Measurements from ENCODE around the gene IL1F10.

IL1F10 gene

GRCh38 chr2:113103277-113103676, 35.5 kb downstream of the IL1F10 start:
- H3K9me2 ChIP-seq (replicated peaks; ENCODE audit: control insufficient read depth, low read length) = no peaks in the 10 kb centered on the region
- H4K20me1 ChIP-seq (ENCODE audit: control insufficient read depth, insufficient read depth, low read depth, low read length) = no peaks in the 10 kb centered on the region
- no peak overlapping the region for H3K27ac ChIP-seq (ENCODE audit: low read depth, low read length)
- no peaks in the 10 kb centered on the region for H3F3A ChIP-seq (ENCODE audit: control insufficient read depth, insufficient read depth)
- H3K9me3 ChIP-seq (ENCODE audit: control insufficient read depth, insufficient read depth, low read length) = no peaks in the 10 kb centered on the region
- no peaks in the 10 kb centered on the region for H3K79me2 ChIP-seq (ENCODE audit: control insufficient read depth, low read length)
- peaks cover 11% of the 10 kb centered on the region for H3K27me3 ChIP-seq (ENCODE audit: control insufficient read depth, low read length)
- H3K36me3 ChIP-seq (ENCODE audit: control insufficient read depth, low read length) = no peaks in the 10 kb centered on the region
- H3K4me2 ChIP-seq (ENCODE audit: low read length) = no peak overlapping the region
- H3K4me3 ChIP-seq (ENCODE audit: low read length) = no peak overlapping the region
- H3K4me1 ChIP-seq (ENCODE audit: control insufficient read depth, low read length) = no peaks in the 10 kb centered on the region
- TF ChIP-seq CTCF (IDR thresholded peaks at IDR 0.05; ENCODE audit: low read depth, low read length, poor library complexity, severe bottlenecking) (no peak), EZH2phosphoT487 (IDR thresholded peaks at IDR 0.05; ENCODE audit: borderline replicate concordance, low read length) (no peak)

GRCh38 chr2:113104054-113104611, 36.4 kb downstream of the IL1F10 start:
- Histone ChIP-seq H3K4me2 (ENCODE audit: low read length) (no peak overlapping the region), H3K27me3 (ENCODE audit: control insufficient read depth, low read length) (peaks cover 11% of the 10 kb centered on the region), H3K36me3 (ENCODE audit: control insufficient read depth, low read length) (no peaks in the 10 kb centered on the region), H3F3A (ENCODE audit: control insufficient read depth, insufficient read depth) (no peaks in the 10 kb centered on the region), H4K20me1 (ENCODE audit: control insufficient read depth, insufficient read depth, low read depth, low read length) (no peaks in the 10 kb centered on the region), H3K4me3 (ENCODE audit: low read length) (no peak overlapping the region), H3K9me2 (replicated peaks; ENCODE audit: control insufficient read depth, low read length) (no peaks in the 10 kb centered on the region), H3K9me3 (ENCODE audit: control insufficient read depth, insufficient read depth, low read length) (no peaks in the 10 kb centered on the region), H3K79me2 (ENCODE audit: control insufficient read depth, low read length) (no peaks in the 10 kb centered on the region), H3K4me1 (ENCODE audit: control insufficient read depth, low read length) (no peaks in the 10 kb centered on the region), H3K27ac (ENCODE audit: low read depth, low read length) (no peak overlapping the region)
- TF ChIP-seq EZH2phosphoT487 (IDR thresholded peaks at IDR 0.05; ENCODE audit: borderline replicate concordance, low read length) (no peak), CTCF (IDR thresholded peaks at IDR 0.05; ENCODE audit: low read depth, low read length, poor library complexity, severe bottlenecking) (no peak)

- Histone ChIP-seq H3K9me3 (ENCODE audit: control insufficient read depth, insufficient read depth, low read length) (no peaks in the 10 kb centered on the region), H3K4me2 (ENCODE audit: low read length) (no peak overlapping the region), H3K27ac (ENCODE audit: low read depth, low read length) (no peak overlapping the region), H3K4me1 (ENCODE audit: control insufficient read depth, low read length) (no peaks in the 10 kb centered on the region), H3K79me2 (ENCODE audit: control insufficient read depth, low read length) (no peaks in the 10 kb centered on the region), H3K27me3 (ENCODE audit: control insufficient read depth, low read length) (peaks cover 18% of the 10 kb centered on the region), H3F3A (ENCODE audit: control insufficient read depth, insufficient read depth) (no peaks in the 10 kb centered on the region), H3K4me3 (ENCODE audit: low read length) (no peak overlapping the region), H4K20me1 (ENCODE audit: control insufficient read depth, insufficient read depth, low read depth, low read length) (no peaks in the 10 kb centered on the region), H3K9me2 (replicated peaks; ENCODE audit: control insufficient read depth, low read length) (no peaks in the 10 kb centered on the region), H3K36me3 (ENCODE audit: control insufficient read depth, low read length) (no peaks in the 10 kb centered on the region)
- TF ChIP-seq CTCF (IDR thresholded peaks at IDR 0.05; ENCODE audit: low read depth, low read length, poor library complexity, severe bottlenecking) = no peak
- TF ChIP-seq EZH2phosphoT487 (IDR thresholded peaks at IDR 0.05; ENCODE audit: borderline replicate concordance, low read length) = no peak
These were observed 37.4 kb downstream of the IL1F10 start for GRCh38 chr2:113105047-113105785.

Measured in DOHH2 (cell line).